ENCODE data around the gene GALNS.

Gene GALNS

DNA sequence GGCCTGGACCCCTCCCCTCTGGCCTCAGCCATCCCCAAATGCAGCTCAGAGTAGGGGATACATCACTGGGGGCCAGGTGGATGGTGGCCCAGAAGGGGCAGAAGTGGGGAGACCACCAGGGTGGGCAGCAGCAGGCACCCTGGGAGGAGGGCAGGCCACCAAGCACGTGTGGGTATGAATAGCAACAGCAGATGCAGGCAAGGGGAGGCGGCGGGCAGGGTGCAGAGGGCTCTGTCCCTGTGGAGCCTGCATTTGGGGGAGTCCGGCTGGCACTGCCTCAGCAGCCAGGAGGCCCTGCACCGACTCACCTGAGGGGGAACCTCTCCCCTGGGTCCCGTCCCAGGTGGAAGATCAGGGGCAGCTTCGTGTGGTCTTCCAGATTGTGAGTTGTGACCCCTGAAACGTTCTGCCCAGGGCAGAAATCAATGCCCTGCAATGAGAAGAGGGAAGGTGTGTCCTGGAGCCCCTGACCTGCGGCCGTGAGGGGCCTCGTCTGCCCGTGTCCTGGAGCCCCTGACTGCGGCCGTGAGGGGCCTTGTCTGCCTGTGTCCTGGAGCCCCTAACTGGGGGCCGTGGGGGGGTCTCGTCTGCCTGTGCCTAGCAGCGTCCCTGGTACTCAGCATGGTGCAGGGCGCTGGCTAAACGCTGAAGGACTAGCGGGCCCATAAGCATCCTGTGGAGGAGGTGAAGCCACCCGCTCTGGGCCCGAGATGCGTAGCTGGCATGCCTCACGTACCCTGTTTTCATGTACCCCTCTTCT is 34.3 kb downstream of the GALNS start:
- no peaks in the 10 kb centered on the region for H3K36me3 ChIP-seq (ENCODE audit: insufficient read depth, low read length)
- H3K27ac ChIP-seq (ENCODE audit: low read depth, low read length, poor library complexity, severe bottlenecking), result no peak overlapping the region
- H3K9ac ChIP-seq (ENCODE audit: low read length), result no peak overlapping the region
- no peaks in the 10 kb centered on the region for H3K9me2 ChIP-seq (ENCODE audit: low read depth, low read length)
- H4K20me1 ChIP-seq (ENCODE audit: insufficient read depth, low read length), result no peaks in the 10 kb centered on the region
- H3K4me3 ChIP-seq (ENCODE audit: low read depth, low read length, poor library complexity, severe bottlenecking), result no peak overlapping the region
- no peaks in the 10 kb centered on the region for H3K79me2 ChIP-seq (ENCODE audit: insufficient read depth, low read length)
- no peaks in the 10 kb centered on the region for H3F3A ChIP-seq (ENCODE audit: insufficient read depth, low read length)
- no peaks in the 10 kb centered on the region for H3K9me3 ChIP-seq (ENCODE audit: low read length)
- no peak for TF ChIP-seq EZH2 (IDR thresholded peaks at IDR 0.05; ENCODE audit: borderline replicate concordance, low read length)
- peaks cover 5% of the 10 kb centered on the region; the same call in 1 of the 2 replicates for H3K27me3 ChIP-seq (ENCODE audit: insufficient read depth, low read length)
- H2AFZ ChIP-seq (ENCODE audit: low read length), result no peak overlapping the region
- no peaks in the 10 kb centered on the region for H3K4me1 ChIP-seq (ENCODE audit: insufficient read depth, low read length, severe bottlenecking)
- H3K4me2 ChIP-seq (ENCODE audit: low read length), result no peak overlapping the region

GRCh38 chr16:88821168-88821850 is 35.4 kb downstream of the GALNS start:
- H3K9me3 ChIP-seq (ENCODE audit: low read length), result no peaks in the 10 kb centered on the region
- H4K20me1 ChIP-seq (ENCODE audit: insufficient read depth, low read length), result no peaks in the 10 kb centered on the region
- H3K27ac ChIP-seq (ENCODE audit: low read depth, low read length, poor library complexity, severe bottlenecking), result no peak overlapping the region
- H3K4me3 ChIP-seq (ENCODE audit: low read depth, low read length, poor library complexity, severe bottlenecking), result no peak overlapping the region
- no peaks in the 10 kb centered on the region for H3K79me2 ChIP-seq (ENCODE audit: insufficient read depth, low read length)
- no peaks in the 10 kb centered on the region for H3K4me1 ChIP-seq (ENCODE audit: insufficient read depth, low read length, severe bottlenecking)
- H3K9ac ChIP-seq (ENCODE audit: low read length), result no peak overlapping the region
- no peak overlapping the region for H3K4me2 ChIP-seq (ENCODE audit: low read length)
- H3K9me2 ChIP-seq (ENCODE audit: low read depth, low read length), result no peaks in the 10 kb centered on the region
- no peak overlapping the region for H2AFZ ChIP-seq (ENCODE audit: low read length)
- H3F3A ChIP-seq (ENCODE audit: insufficient read depth, low read length), result no peaks in the 10 kb centered on the region
- peaks cover 7% of the 10 kb centered on the region; the same call in 1 of the 2 replicates for H3K27me3 ChIP-seq (ENCODE audit: insufficient read depth, low read length)
- H3K36me3 ChIP-seq (ENCODE audit: insufficient read depth, low read length), result no peaks in the 10 kb centered on the region
- TF ChIP-seq, protein P1, sequence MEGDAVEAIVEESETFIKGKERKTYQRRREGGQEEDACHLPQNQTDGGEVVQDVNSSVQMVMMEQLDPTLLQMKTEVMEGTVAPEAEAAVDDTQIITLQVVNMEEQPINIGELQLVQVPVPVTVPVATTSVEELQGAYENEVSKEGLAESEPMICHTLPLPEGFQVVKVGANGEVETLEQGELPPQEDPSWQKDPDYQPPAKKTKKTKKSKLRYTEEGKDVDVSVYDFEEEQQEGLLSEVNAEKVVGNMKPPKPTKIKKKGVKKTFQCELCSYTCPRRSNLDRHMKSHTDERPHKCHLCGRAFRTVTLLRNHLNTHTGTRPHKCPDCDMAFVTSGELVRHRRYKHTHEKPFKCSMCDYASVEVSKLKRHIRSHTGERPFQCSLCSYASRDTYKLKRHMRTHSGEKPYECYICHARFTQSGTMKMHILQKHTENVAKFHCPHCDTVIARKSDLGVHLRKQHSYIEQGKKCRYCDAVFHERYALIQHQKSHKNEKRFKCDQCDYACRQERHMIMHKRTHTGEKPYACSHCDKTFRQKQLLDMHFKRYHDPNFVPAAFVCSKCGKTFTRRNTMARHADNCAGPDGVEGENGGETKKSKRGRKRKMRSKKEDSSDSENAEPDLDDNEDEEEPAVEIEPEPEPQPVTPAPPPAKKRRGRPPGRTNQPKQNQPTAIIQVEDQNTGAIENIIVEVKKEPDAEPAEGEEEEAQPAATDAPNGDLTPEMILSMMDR (IDR thresholded peaks at IDR 0.05; ENCODE audit: low read length), result peak; percentile 28; the same call in 1 of the 2 replicates
- no peak for TF ChIP-seq EZH2 (IDR thresholded peaks at IDR 0.05; ENCODE audit: borderline replicate concordance, low read length)

DNA sequence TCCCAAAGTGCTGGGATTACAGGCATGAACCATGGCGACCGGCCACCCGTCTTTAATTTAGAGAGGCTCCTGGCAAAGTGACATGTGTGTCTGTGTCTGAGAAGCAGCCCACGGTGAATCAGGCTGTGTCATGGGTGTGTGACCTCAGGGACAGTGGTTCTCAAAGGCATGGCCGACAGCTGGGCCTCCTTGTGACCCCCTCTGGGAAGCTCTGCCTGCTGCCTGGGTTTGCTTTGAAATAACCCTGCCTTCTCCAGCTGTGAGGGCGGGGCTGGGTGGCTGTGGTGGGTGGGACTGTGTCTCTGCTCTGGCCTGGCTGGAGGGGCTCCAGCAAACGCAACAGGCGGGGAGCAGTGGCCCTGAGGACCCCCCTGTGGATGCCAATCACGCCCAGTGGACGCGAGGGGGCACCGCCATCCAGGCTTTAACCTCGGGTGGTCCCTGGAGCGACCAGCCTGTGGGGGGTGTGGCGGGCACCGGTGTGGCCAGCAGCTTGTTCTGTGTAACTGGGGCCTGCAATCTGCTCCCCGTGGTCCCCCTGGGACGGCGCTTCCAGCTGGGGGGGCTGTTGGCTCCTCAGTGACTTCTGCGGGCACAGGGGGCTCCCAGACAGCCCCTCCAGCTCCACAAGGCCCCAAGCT is 36.2 kb downstream of the GALNS start:
- Histone ChIP-seq H3K4me1 (ENCODE audit: insufficient read depth, low read length, severe bottlenecking) (no peaks in the 10 kb centered on the region), H3K4me2 (ENCODE audit: low read length) (no peak overlapping the region), H3K9ac (ENCODE audit: low read length) (no peak overlapping the region), H3F3A (ENCODE audit: insufficient read depth, low read length) (no peaks in the 10 kb centered on the region), H3K27me3 (ENCODE audit: insufficient read depth, low read length) (peaks cover 7% of the 10 kb centered on the region; the same call in 1 of the 2 replicates), H4K20me1 (ENCODE audit: insufficient read depth, low read length) (no peaks in the 10 kb centered on the region), H3K79me2 (ENCODE audit: insufficient read depth, low read length) (no peaks in the 10 kb centered on the region), H3K9me3 (ENCODE audit: low read length) (no peaks in the 10 kb centered on the region), H2AFZ (ENCODE audit: low read length) (no peak overlapping the region), H3K4me3 (ENCODE audit: low read depth, low read length, poor library complexity, severe bottlenecking) (no peak overlapping the region), H3K27ac (ENCODE audit: low read depth, low read length, poor library complexity, severe bottlenecking) (no peak overlapping the region), H3K36me3 (ENCODE audit: insufficient read depth, low read length) (no peaks in the 10 kb centered on the region), H3K9me2 (ENCODE audit: low read depth, low read length) (no peaks in the 10 kb centered on the region)
- no peak for TF ChIP-seq EZH2 (IDR thresholded peaks at IDR 0.05; ENCODE audit: borderline replicate concordance, low read length)
- TF ChIP-seq, protein P1 (IDR thresholded peaks at IDR 0.05; ENCODE audit: low read length), result no peak

All from OCI-LY1 (cell line).